ENCODE results near the gene CELA2A. TPM values are rescaled to one million over a fixed set of nuclear protein-coding genes. Genes with fewer than 3 reads are reported as not detected.

CELA2A gene
- total and polyA plus RNA-seq, 9 of the 15 experiments (the other 6 are each of a cell fraction or from before 2014, with no cell fraction given): 0.62 TPM; not detected in 8

DNA sequence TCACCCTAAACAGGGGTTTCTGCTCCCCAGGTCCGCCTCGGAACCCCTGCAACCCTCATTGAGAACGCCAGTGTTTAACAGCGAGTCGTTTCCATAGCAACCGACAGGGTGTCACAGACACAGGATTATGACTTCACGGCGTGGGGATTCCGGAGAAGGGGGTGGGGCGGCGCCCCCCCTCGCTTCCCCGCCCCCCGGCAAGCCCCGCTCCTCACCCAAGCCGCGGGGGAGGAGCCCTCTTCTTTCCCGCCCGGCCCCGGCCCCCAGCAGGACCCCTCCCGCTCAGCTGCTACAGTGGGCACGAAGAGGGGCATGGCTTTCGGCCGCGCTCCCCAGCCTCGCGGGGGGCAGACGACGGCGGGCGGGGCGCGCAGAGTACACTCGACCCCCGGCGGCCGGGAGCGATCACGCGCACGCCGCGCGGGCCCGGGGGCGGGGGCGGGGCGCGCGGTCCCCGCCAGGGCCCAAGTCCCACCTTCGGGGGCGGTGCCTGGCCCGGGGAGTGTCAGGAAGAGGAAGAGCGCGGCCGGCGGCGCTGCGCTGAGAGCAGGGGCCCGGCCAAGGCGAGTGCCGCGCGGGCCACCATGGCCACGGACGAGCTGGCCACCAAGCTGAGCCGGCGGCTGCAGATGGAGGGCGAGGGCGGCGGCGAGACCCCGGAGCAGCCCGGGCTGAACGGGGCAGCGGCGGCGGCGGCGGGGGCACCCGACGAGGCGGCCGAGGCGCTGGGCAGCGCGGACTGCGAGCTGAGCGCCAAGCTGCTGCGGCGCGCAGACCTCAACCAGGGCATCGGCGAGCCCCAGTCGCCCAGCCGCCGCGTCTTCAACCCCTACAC, 46.9 kb upstream of the CELA2A start, which contains the start of gene EFHD2 (continued):
- TF ChIP-seq JUN (IDR thresholded peaks at IDR 0.05; ENCODE audit: borderline replicate concordance, low read depth, low read length) (no peak), JUN (CRISPR knock-in tag; IDR thresholded peaks at IDR 0.05; ENCODE audit: borderline replicate concordance) (0 out of 2 replicates have a peak, but pooled peaks have one; percentile 32), POLR2B (IDR thresholded peaks at IDR 0.05; ENCODE audit: low read depth, partially characterized antibody) (no peak), ELF1 (tag; IDR thresholded peaks at IDR 0.05) (peak; percentile 90), ATF7 (IDR thresholded peaks at IDR 0.05) (peak; percentile 36; the same call in 1 of the 2 replicates), ETV6 (IDR thresholded peaks at IDR 0.05; ENCODE audit: borderline replicate concordance in 1 of 2, low read depth in 2 of 2, low read length in 1 of 2) (no peak), ETV6 (CRISPR knock-in tag; IDR thresholded peaks at IDR 0.05; ENCODE audit: borderline replicate concordance) (0 out of 2 replicates have a peak, but pooled peaks have one; percentile 18), FOXM1 (IDR thresholded peaks at IDR 0.05; ENCODE audit: low read depth) (no peak), FOXM1 (CRISPR knock-in tag; IDR thresholded peaks at IDR 0.05; ENCODE audit: low read depth) (0 out of 2 replicates have a peak, but pooled peaks have one; percentile 51), SMAD2 (IDR thresholded peaks at IDR 0.05; ENCODE audit: low read depth, low read length) (no peak), ELF4 (CRISPR knock-in tag; IDR thresholded peaks at IDR 0.05) (no peak), ZNF707 (CRISPR knock-in tag; conservative IDR thresholded peaks at IDR 0.05) (no peak), GATAD2B (IDR thresholded peaks at IDR 0.05; ENCODE audit: borderline replicate concordance) (peak; percentile 98), FOXJ3 (CRISPR knock-in tag; IDR thresholded peaks at IDR 0.05) (peak; percentile 75; the same call in 1 of the 2 replicates), TSC22D4 (tag; IDR thresholded peaks at IDR 0.05) (no peak), HNRNPL (IDR thresholded peaks at IDR 0.05; ENCODE audit: low read depth, low read length) (peak; percentile 6; the same call in 1 of the 2 replicates)
- TF ChIP-seq, protein P1, sequence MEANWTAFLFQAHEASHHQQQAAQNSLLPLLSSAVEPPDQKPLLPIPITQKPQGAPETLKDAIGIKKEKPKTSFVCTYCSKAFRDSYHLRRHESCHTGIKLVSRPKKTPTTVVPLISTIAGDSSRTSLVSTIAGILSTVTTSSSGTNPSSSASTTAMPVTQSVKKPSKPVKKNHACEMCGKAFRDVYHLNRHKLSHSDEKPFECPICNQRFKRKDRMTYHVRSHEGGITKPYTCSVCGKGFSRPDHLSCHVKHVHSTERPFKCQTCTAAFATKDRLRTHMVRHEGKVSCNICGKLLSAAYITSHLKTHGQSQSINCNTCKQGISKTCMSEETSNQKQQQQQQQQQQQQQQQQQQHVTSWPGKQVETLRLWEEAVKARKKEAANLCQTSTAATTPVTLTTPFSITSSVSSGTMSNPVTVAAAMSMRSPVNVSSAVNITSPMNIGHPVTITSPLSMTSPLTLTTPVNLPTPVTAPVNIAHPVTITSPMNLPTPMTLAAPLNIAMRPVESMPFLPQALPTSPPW (CRISPR knock-in tag; IDR thresholded peaks at IDR 0.05): peak; percentile 97
- TF ChIP-seq, protein P2, sequence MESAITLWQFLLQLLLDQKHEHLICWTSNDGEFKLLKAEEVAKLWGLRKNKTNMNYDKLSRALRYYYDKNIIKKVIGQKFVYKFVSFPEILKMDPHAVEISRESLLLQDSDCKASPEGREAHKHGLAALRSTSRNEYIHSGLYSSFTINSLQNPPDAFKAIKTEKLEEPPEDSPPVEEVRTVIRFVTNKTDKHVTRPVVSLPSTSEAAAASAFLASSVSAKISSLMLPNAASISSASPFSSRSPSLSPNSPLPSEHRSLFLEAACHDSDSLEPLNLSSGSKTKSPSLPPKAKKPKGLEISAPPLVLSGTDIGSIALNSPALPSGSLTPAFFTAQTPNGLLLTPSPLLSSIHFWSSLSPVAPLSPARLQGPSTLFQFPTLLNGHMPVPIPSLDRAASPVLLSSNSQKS (CRISPR knock-in tag; IDR thresholded peaks at IDR 0.05): no peak
- TF ChIP-seq, protein P3, sequence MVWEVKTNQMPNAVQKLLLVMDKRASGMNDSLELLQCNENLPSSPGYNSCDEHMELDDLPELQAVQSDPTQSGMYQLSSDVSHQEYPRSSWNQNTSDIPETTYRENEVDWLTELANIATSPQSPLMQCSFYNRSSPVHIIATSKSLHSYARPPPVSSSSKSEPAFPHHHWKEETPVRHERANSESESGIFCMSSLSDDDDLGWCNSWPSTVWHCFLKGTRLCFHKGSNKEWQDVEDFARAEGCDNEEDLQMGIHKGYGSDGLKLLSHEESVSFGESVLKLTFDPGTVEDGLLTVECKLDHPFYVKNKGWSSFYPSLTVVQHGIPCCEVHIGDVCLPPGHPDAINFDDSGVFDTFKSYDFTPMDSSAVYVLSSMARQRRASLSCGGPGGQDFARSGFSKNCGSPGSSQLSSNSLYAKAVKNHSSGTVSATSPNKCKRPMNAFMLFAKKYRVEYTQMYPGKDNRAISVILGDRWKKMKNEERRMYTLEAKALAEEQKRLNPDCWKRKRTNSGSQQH (CRISPR knock-in tag; IDR thresholded peaks at IDR 0.05): no peak
- TF ChIP-seq, protein P4, sequence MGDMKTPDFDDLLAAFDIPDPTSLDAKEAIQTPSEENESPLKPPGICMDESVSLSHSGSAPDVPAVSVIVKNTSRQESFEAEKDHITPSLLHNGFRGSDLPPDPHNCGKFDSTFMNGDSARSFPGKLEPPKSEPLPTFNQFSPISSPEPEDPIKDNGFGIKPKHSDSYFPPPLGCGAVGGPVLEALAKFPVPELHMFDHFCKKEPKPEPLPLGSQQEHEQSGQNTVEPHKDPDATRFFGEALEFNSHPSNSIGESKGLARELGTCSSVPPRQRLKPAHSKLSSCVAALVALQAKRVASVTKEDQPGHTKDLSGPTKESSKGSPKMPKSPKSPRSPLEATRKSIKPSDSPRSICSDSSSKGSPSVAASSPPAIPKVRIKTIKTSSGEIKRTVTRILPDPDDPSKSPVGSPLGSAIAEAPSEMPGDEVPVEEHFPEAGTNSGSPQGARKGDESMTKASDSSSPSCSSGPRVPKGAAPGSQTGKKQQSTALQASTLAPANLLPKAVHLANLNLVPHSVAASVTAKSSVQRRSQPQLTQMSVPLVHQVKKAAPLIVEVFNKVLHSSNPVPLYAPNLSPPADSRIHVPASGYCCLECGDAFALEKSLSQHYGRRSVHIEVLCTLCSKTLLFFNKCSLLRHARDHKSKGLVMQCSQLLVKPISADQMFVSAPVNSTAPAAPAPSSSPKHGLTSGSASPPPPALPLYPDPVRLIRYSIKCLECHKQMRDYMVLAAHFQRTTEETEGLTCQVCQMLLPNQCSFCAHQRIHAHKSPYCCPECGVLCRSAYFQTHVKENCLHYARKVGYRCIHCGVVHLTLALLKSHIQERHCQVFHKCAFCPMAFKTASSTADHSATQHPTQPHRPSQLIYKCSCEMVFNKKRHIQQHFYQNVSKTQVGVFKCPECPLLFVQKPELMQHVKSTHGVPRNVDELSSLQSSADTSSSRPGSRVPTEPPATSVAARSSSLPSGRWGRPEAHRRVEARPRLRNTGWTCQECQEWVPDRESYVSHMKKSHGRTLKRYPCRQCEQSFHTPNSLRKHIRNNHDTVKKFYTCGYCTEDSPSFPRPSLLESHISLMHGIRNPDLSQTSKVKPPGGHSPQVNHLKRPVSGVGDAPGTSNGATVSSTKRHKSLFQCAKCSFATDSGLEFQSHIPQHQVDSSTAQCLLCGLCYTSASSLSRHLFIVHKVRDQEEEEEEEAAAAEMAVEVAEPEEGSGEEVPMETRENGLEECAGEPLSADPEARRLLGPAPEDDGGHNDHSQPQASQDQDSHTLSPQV (IDR thresholded peaks at IDR 0.05): no peak; the same call in 1 of the 2 replicates

All from K562 (cell line).